DND-41 (cell line): ENCODE data around the gene ZC3H7B.

Experiments
- EZH2 ChIP-seq: IDR thresholded peaks from 3 replicates; pipeline ENCODE4 v1.6.1; 2012; ENCODE audit warnings: borderline replicate concordance, low read depth, mild to moderate bottlenecking, moderate library complexity, low read length, inconsistent platforms; ENCODE audit not compliant: severe bottlenecking
- TF ChIP-seq, protein P1 (sequence below): IDR thresholded peaks from 2 replicates; pipeline ENCODE4 v1.5.1; 2012; ENCODE audit warnings: borderline replicate concordance, low read length, moderate library complexity, mild to moderate bottlenecking; ENCODE audit not compliant: poor library complexity, severe bottlenecking; ENCODE audit errors: extremely low read depth

DNA sequence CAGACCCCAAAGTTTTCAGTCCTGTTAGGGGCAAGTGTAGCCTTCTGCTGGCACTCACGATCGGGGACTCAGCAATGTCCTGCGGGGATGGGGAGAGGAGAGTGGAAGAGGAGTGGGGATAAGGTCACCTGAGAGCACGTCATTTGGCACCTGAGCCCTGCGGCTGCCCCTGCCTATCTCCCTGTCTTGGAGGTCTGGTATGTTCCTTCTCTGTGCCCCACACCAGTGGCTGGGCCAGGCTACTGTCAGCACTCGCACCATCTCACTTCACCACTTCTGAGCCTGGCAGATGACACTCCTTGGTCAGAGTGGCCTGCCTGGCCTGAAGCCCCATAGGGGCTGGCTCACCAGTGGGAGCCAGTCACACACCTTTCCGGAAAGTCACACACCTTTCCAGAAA lies 40.5 kb upstream of the ZC3H7B start:
- TF ChIP-seq, protein P1, sequence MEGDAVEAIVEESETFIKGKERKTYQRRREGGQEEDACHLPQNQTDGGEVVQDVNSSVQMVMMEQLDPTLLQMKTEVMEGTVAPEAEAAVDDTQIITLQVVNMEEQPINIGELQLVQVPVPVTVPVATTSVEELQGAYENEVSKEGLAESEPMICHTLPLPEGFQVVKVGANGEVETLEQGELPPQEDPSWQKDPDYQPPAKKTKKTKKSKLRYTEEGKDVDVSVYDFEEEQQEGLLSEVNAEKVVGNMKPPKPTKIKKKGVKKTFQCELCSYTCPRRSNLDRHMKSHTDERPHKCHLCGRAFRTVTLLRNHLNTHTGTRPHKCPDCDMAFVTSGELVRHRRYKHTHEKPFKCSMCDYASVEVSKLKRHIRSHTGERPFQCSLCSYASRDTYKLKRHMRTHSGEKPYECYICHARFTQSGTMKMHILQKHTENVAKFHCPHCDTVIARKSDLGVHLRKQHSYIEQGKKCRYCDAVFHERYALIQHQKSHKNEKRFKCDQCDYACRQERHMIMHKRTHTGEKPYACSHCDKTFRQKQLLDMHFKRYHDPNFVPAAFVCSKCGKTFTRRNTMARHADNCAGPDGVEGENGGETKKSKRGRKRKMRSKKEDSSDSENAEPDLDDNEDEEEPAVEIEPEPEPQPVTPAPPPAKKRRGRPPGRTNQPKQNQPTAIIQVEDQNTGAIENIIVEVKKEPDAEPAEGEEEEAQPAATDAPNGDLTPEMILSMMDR = no peak
- TF ChIP-seq EZH2 = no peak
